ENCODE results near the gene CD163L1.
"Not testable (repeated sequence)": the region's sequence is repeated elsewhere in the genome, so short reads cannot be mapped to it uniquely, and the experiment has no call there.

The CD163L1 gene

GRCh38 chr12:7403466-7403865 is 40.5 kb downstream of the CD163L1 start:
- no peak for DNase-seq

DNA sequence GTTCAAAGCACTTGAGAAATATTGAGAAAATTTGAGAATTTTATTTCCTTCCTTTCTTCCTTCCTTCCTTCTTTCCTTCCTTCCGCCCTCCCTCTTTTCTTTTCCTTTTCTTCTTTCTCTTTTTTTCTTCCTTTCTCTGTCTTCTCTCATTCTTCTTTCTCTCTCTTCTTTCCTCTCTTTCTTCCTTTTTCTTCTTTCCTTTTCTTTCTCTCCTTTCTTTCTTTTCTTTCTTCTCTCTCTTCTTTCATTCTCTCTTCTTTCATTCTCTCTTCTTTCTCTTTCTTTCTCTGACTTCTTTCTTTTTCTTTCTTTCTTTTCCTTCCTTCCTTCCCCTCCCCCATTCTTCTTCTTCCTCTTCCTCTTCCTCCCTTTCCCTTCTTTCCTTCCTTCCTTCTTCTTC is 44.9 kb downstream of the CD163L1 start:
- DNase-seq = no peak

DNA sequence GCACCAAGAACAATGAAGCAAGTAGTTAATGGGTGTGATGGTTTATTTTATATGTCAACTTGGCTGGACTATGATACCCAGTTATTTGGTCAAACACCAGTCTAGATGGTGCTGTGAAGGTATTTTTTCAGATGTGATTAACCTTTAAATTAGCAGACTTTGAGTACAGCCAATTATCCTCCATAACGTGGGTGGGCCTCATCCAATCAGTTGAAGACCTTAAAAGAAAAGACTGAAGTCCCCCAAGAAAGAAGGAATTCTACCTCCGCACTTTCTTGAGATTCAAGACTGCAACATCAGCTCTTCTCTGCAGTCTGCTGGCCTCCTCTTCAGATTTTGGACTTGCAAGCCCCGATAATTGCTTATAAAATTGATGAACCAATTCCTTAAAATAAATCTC is 47.5 kb downstream of the CD163L1 start:
- DNase-seq = no peak

DNA sequence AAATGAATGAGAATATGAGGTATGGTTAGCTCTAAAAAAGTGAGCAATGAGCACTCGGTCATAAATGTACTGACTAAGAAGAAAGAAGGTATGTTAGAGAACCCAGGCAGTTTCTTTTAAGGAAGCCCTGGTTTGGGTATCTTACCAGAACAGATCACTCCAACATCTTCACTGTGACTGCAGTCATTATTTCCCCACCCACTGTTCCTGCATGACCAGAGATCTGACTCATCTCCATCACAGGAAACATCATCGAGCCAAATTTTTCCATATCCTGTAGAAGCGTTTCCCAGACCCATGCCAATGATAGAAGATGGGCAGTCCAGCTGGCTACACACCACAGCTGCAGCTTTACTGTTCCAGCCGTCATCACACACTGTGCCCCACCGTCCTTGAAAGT is 48.0 kb downstream of the CD163L1 start:
- DNase-seq = no peak

DNA sequence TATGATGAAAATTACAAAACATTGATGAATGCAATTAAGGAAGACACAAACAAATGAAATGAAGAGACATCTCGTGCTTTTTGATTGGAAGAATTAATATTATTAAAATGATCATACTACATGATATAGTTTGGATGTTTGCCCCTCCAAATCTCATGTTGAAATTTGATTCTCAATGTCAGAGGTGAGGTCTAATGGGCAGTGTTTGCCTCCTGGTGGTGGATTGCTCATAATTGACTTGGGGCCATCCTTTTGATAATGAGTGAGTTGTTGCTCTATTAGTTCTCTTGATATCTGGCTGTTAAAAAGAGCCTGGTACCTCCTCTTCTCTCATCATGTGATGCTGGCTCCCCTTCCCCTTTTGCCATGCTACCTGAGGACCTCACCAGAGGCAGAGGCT is 56.7 kb downstream of the CD163L1 start:
- DNase-seq = no peak

DNA sequence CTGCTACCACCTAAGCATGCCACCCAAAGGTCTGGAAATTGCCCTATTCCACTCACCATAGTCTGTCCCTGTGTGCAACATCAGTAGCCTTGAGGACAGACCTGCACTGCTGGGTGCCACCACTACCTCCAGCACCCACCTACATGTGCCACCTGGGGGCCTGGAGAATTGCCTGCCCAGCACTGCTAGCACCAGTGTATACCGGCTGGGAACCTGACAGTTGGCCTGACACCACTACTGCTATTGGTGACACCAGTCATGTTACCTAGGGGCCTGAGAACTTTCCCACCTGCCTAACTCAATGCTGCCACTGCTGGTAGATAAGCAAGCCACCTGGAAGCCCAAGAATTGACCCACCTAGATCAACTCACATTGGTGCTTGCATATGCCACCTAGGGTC is 60.8 kb downstream of the CD163L1 start:
- no peak for DNase-seq

DNA sequence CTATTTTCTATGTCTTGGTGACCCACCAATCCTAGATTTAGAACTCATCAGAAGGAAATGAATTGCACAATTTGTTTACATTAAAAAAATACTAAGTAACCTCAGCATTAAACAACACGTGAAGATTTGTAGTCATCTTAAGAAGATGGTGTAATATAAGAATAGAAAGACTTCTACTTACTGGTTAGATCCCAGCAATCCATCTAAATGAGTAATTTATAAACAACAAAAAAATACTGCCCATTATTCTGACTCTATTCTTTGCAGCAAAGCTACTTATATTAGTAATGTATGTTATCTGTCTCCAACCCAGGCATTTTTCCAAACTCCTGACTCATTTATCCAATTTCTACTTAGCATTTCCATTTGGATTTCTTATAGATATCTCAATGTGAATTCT is 67.8 kb downstream of the CD163L1 start:
- DNase-seq = no peak

- no peak for DNase-seq
Observed at GRCh38 chr12:7375145-7375543, 68.8 kb downstream of the CD163L1 start.

- DNase-seq = no peak
Observed at GRCh38 chr12:7374423-7375144, 69.4 kb downstream of the CD163L1 start.

DNA sequence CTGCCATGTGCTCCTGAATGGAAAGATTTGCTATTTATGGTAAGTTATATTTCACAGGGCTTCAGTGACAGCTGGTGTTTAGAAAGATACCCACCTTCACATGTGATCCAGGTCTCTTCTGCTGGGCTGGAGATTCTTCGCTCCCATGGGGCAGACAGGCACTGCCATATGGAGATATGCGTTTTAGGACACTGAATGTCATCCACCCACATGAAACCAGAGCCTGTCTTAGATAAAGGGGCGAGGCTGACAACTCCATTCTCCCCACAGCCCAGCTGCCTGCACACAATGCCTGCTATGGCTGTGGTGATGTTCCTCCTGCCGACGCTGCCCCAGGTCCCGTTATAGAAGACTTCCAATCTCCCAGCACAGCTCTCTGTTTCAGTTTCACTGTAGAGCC is 70.7 kb downstream of the CD163L1 start:
- no peak for DNase-seq

DNA sequence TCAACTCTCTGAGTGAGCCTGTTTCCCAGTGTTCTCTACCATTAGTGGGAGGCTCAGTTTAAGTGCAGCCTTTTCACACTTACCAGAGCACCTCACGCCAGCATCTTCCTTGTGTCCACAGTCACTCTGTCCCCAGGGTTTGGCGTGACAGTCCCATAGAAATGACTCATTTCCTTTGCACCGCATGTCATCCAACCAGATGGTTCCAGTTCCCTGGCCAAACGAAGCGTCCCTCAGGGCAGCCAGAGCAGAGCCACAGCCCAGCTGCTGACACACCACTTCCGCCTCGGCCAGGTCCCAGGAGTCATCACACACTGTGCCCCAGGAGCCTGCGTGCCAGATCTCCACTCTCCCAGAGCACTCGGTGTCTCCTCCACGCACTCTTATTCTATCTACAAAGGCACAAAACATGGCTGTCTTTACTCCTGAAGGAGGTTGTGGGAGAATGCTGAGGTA is 74.7 kb downstream of the CD163L1 start:
- DNase-seq = no peak

DNA sequence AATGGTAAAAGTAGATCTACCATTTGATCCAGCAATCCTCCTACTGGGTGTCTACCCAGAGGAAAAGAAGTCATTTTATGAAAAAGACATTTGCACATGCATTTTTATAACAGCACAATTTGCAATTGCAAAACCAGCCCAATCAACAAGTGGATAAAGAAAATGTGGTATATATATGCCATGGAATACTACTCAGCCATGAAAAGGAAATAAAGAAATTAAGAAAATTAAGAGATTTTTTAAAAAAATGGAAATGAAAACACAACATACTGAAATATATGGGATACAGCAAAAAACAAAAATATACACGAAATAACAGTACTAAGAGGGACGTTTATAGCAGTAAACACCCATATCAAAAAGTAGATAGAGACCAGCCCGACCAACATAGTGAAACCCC is 81.2 kb downstream of the CD163L1 start:
- DNase-seq = no peak

DNA sequence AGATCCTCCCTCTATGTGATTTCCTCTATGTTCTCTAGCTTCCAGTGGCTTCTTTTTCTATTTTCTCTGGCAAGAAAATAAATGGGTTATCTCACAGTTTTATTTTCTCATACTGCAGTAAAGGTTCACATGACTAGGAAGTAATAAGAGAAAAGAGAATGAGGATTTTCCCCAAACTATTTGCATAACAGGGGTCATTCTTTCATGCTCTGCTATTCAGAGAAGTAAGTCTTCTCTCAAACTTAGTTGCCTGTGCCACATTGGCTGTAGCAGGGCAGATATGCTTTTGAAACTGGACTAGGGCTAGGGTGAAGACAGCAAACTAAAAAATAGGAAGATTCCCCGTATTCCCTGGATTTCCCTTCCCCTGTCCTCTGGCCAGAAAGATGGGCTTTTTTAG is 82.7 kb downstream of the CD163L1 start:
- DNase-seq = no peak

DNA sequence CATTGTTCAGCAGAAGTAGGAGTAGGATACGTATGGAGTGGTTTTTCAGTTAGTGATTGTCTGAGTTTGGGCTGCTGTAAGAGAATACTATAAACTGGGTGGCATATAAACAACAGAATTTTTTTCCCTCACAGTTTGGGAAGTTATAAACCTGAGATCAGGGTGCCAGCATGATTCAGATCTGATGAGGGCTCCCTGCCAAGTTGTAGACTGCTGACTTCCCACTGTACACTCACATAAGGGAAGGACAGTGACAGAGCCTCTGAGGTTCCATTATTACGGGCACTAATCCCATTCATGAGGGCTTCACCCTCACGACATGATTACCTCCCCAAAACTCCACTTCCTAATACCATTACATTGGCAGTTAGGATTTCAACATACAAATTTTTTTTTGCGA is 89.4 kb downstream of the CD163L1 start:
- DNase-seq = no peak

DNA sequence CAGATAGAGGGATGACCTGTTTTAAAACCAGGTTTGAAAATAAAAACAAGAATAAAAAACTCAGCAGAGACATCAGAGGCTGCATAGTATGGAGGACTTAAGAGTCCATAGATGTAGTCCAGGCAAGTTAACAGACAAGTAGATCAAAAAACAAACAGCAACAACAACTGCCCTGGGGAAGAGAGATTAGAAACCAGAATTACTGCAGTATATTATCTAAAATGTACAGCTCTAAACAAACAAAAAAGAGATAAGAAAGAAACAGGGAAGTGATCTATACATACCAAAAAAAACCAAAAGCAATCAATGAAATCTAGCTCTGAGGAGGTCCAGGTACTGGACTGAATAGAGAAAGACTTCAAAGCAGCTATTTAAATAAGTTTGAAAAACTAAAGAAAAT is 91.3 kb downstream of the CD163L1 start:
- DNase-seq = no peak

- no peak for DNase-seq
Observed at GRCh38 chr12:7351177-7351576, 92.8 kb downstream of the CD163L1 start.

DNA sequence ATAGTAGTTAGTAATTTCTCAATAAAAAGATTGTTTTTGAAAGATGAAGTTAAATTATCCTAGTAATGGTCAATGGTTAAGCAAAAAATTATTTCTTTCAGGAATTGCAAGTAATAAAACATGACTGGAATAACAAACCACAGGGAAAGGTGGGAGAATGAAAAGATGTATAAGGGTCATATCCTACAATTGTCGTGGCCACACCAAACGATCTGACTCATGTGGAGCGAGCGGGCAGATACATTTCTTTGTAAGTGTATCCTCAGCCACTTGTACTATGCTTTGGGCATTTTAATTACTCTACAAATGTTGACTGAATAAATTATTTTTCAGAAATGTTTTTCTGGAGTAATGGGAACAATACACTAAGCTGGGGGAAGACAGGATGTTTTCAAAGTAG is 94.5 kb downstream of the CD163L1 start:
- DNase-seq = no peak

GRCh38 chr12:7346551-7347225 is 97.3 kb downstream of the CD163L1 start:
- no peak for DNase-seq

DNA sequence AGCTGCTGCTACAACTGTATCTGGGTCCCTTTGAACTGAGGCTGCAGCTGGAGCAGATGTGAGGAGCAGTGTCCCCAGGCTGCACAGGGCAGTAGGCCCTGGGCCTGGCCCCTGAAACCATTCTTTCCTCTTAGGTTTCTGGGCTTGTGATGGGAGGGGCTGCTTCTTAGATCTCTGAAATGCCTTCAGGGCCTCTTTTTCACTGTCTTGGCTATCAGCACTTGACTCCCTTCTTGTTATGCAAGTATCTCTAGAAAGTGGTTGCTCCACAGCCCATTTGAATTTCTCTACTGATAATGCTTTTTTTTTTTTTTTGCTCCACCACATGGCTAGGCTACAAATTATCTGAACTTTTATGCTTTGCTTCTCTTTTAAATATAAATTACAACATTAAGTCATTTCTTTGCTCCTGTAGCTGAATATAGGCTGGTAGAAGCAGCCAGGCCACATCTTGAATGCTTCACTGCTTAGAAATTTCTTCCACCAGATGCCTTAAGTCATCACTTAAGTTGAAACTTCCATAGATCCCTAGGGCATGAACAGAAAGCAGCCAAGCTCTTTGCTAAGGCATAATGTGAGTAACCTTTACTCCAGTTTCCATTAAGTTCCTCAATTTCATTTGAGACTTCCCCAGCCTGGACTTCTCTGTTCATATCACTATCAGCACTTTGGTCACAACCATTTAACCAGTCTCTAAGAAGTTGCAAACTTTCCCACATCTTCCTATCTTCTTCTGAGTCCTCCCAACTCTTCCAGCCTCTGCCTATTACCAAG is 98.9 kb downstream of the CD163L1 start:
- no peak for DNase-seq

DNA sequence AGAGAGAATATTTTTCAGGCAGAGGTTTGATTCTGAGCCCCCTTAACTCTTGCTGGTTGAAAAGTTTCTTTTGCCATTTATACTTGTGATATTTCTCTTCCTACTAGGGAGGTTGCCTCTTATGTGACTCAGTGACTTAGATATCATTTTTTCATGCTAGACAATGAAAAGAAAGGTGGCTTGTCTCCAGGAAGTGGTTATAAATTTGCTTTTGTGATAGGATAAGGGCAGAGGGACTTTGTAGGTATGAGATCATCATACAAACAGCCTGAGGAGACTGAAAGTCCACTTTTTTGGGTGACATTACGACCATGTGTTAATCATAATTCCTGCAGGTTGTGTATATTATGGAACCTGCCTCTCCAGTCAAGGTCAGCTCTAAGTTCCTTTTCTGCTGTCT is 104.3 kb downstream of the CD163L1 start:
- DNase-seq = no peak

DNA sequence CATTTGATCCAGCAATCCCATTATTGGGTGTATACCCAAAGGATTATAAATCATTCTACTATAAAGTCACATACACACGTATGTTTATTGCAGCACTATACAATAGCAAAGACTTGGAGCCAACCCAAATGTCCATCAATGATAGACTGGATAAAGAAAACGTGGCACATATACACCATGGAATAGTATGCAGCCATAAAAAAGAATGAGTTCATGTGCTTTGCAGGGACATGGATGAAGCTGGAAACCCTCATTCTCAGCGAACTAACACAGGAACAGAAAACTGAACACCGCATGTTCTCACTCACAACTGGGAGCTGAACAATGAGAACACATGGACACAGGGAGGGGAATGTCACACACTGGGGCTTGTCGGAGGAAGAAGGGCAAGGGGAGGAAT is 106.2 kb downstream of the CD163L1 start:
- not testable (repeated sequence) for DNase-seq

GRCh38 chr12:7327918-7328317 is 116.0 kb downstream of the CD163L1 start:
- DNase-seq = no peak

DNA sequence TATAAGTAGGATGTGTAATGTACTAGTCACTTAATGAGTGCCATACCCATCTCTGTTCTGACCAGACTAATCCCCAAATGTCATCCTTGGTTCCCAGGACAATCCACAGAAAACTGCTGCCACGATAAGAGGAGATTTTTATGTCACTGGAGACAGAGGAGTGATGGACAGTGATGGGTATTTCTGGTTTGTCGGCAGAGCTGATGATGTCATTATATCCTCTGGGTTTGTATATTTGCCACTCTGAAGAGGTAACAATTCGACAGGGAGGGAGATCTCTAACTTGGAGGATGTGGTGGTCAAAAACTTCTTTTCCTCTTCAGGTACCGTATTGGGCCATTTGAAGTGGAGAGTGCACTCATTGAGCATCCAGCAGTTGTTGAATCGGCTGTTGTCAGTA is 119.8 kb downstream of the CD163L1 start:
- no peak for DNase-seq

DNA sequence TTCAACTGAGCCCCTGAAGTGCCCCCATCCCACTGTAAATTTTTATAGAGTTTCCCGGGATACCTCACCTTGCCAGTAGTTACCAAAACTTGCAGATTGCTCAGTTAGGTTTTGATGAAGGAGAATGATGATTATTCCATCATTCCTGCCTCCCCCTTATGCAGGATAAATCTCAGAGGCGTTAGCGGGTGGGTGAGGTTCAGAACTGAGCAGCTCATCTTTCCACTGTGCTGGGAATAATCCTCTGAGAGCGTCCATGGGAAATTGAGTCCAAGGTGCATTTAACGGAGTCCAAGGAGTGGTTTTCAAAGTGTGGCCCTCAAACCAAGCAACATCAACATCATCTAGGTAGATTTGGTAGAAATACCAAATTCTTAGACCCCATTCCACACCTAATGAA is 121.4 kb downstream of the CD163L1 start:
- DNase-seq = no peak

Data from NCI-H510A (cell line).